SK-N-SH (cell line): Measurements from ENCODE around the gene FEZF2.

Experiments
- RAD21 ChIP-seq: IDR thresholded peaks from 2 replicates; pipeline ENCODE4 v1.6.1; 2012; ENCODE audit warnings: mild to moderate bottlenecking, low read length
- TF ChIP-seq, protein P1 (sequence below): fragments of 200-600 bp; sonication (generic); IDR thresholded peaks from 2 replicates; pipeline ENCODE4 v1.6.1; 2017; ENCODE audit warnings: antibody characterized with exemption, mild to moderate bottlenecking, moderate library complexity

- TF ChIP-seq RAD21: no peak
- TF ChIP-seq, protein P1, sequence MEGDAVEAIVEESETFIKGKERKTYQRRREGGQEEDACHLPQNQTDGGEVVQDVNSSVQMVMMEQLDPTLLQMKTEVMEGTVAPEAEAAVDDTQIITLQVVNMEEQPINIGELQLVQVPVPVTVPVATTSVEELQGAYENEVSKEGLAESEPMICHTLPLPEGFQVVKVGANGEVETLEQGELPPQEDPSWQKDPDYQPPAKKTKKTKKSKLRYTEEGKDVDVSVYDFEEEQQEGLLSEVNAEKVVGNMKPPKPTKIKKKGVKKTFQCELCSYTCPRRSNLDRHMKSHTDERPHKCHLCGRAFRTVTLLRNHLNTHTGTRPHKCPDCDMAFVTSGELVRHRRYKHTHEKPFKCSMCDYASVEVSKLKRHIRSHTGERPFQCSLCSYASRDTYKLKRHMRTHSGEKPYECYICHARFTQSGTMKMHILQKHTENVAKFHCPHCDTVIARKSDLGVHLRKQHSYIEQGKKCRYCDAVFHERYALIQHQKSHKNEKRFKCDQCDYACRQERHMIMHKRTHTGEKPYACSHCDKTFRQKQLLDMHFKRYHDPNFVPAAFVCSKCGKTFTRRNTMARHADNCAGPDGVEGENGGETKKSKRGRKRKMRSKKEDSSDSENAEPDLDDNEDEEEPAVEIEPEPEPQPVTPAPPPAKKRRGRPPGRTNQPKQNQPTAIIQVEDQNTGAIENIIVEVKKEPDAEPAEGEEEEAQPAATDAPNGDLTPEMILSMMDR: no peak
Measured at GRCh38 chr3:62406945-62407344, 33.6 kb upstream of the FEZF2 start.
